Diencephalon (tissue), 1 donor: ENCODE measurements around the gene PTPRCAP. TPM values are rescaled to one million over a fixed set of nuclear protein-coding genes. Genes with fewer than 3 reads are reported as not detected.

Experiments used
- small RNA-seq: library from RNA; depleted of rRNA; stranded (forward); fragments of <200 nt; gene quantifications from one replicate; pipeline ENCODE3, GENCODE V24; 2014
- total RNA-seq: library from RNA; depleted of rRNA; stranded (reverse); fragments of >200 nt; gene quantifications from one replicate; pipeline ENCODE4 v1.2.3, GENCODE V29; 2014

PTPRCAP gene, protein sequence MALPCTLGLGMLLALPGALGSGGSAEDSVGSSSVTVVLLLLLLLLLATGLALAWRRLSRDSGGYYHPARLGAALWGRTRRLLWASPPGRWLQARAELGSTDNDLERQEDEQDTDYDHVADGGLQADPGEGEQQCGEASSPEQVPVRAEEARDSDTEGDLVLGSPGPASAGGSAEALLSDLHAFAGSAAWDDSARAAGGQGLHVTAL
- not detected for total RNA-seq

GRCh38 chr11:67437082-67437808 is at the start of gene PTPRCAP:
Gene PTPRCAP (minus strand): TSS chr11:67437682. CDS start chr11:67437619, 63 bp downstream.

DNA sequence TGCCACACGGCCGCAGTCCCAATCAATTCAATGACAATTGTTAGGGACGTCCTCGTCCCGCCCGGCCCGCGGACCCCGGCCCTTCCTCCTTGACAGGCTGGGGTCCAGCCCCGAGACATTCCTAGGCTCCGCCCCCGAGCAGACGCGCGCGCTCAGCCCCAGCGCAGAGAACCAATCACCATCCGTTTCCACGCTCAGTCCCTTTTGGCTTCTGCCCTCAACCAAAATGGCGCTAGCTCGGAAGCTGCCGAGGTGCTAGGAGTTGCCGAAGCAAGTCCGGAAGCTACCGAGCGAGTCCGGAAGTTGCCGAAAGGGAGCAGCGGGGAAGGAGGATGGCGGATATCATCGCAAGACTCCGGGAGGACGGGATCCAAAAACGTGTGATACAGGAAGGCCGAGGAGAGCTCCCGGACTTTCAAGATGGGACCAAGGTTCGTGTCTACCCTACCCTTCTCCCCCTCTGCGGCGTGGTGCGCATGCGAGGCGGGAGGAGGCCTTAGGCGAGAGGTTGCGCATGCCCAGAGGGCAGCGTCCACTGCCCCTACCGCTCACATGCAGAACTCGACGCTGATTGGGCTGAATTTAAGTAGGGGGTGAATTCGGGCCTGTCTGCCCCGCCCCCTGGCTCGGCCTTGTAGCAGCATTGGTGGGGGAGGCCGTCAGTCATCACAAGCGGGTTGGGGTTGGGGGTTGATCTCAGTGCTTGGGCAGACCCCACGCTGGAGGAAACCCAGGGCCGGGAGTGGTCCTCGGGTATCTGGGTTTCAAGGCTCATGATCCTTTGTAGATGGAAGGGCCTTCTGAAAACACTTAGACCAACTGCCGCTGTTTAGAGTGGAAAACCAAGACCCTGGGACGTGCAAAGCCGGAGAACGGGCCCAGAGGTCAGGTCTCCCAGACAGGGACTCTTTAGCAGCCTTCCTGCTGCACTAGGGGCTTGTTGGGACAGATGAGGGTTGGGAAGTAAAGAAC is 45.6 kb upstream of the PTPRCAP start, which contains the start of gene AIP:
Gene AIP, plus strand, starts transcription at position 200 of the 972 bp plus-strand sequence. Its CDS starts 133 bp downstream, at position 333.

DNA sequence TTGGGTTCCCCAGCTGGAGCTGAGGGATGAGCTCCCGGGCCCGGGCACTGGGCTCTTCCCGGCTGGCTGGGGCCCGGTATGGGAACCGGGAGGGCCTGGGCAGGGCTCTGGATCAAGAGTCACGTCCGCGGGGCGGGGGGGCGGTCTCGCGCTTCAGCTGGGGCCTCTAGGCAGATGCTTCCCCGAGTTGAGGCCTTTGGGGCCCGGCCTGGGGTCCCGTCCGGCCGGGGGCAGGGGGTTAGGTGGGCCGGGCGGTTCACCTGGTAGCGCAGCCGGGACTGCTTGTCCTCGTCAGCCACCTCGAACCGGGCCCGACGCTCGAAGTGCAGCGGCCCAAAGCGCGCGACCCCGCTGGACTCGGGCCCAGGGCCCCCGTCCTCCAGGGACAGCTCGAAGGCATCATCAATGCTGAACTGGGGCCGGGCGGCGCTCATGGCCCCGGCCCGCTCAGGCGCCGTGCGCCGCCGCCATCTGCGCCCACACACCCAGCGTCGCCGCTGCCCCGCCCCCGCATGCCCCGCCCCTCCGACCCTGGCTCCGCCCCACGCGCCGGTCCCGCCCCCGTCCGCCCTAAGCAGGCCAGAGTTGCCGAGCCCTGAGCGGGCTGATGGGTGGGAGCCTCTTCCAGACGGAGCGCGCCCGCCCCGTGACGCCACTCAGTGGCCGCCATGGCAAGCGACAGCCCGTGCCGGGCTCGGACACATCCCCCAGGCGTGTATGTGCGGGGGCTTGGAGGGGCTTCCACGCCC is 31.5 kb upstream of the PTPRCAP start, which contains the start of gene TMEM134:
Gene TMEM134, minus strand, starts transcription at position 493 of the 749 bp plus-strand sequence. Its CDS starts 59 bp downstream, at position 434.

GRCh38 chr11:67455054-67455453 is 17.6 kb upstream of the PTPRCAP start, which contains the start of gene CABP4:
Gene CABP4 (plus strand): TSS chr11:67455354. CDS start chr11:67455424, 70 bp downstream.

GRCh38 chr11:67452141-67452952 is 14.9 kb upstream of the PTPRCAP start, which contains the start of gene GPR152:
Gene GPR152 (minus strand): TSS chr11:67452729. CDS start chr11:67452724, 5 bp downstream.

DNA sequence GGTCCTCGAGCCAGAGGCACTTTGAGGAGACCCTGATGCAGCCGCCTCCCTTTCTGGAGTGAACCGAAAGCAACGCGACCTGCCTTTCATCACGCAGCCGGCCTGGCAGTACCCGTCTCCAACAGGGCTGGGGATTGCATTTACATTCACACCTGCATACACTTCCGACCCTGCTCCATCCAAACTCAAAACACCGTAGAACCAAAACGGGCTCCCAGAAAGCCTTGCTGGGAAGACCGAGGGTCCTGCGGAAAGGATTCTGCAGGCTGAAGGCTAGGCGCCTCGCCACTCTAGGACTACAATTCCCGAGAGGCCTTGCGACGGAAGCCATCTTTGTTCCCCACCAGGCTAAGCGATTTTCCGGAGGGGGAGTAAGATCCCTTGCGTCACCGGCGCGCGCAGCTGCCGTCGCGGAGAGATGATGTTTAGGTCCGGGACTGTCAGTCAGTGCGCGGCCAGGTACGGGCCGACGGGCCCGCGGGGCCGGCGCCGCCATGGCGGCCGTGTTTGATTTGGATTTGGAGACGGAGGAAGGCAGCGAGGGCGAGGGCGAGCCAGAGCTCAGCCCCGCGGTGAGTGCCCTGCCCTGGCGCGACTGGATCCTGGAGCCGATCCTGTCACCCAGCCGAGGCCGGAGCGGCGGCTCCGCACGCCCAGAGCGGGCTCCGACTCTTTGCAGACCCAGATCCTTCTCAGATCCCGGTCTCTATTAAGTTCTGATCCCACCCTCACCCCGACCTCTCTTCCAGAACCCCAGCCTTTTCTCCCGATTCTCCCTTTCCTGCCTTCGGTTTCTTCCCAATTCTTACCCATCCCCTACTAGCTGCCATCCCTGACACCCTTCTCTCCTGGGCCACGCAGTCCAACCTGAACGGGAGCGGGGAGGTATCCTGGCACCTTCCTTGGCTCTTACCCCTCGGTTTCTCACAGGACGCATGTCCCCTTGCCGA is 9.2 kb downstream of the PTPRCAP start, which contains the start of gene RPS6KB2:
Gene RPS6KB2, plus strand, starts transcription at position 443 of the 950 bp plus-strand sequence. Its CDS starts 52 bp downstream, at position 495.

GRCh38 chr11:67415501-67416304 is 21.8 kb downstream of the PTPRCAP start, which contains the start of gene CARNS1:
Gene CARNS1 (plus strand): TSS chr11:67415678. CDS start chr11:67416200, 522 bp downstream.

DNA sequence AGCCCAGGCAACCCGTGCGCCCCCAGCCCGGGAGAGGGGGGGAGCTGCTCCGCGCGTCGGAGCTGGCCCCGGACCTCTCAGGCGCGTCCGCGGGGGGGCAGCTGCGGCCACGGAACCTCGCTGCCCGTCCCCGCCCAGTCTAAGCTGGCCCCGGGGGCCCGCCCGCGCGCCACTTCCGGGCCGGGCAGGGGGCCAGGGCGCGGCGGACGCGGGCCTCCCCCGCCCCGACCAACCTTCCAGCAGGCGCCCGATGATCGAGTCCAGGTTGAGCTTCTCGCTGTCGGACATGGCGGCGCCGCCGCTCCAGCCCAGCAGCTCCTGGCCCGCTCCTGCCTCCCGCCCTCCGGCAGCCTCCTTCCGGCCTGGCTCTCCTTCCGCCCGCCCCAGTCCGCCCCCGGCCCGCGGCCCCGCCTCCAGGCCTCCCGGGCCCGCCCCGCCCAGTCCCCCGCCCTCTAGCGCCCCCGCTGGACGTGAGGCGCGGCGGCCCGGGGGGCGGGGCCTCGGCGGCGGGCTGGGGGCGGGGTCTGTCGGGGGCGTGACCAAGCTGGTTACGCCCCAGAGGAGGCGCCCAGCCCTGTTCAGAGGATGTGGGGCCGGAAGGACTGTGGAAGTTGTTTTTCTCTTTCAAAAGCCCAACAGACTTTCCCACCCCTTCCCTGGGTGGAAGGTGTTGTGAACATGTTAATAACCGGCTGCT is 35.8 kb downstream of the PTPRCAP start, which contains the start of gene PPP1CA:
Gene PPP1CA, minus strand, starts transcription at position 364 of the 697 bp plus-strand sequence. Its CDS starts 76 bp downstream, at position 288.

GRCh38 chr11:67391304-67392182 is 45.9 kb downstream of the PTPRCAP start, which contains the start of gene RAD9A:
Gene RAD9A (plus strand): TSS chr11:67391986. CDS start chr11:67392045, 59 bp downstream.

Small RNA genes within 50 kb of the gene (small RNA-seq; reads per million reads assigned to genes)
- gene RNU6-1238P: not detected

Other genes starting within 250 kb of the PTPRCAP start
- gene GRK2, start 171.2 kb downstream of the PTPRCAP start, total RNA-seq: 53.3 TPM
- 57.7 TPM for gene ANKRD13D, start 148.4 kb downstream of the PTPRCAP start, total RNA-seq
- 4.6 TPM for gene SSH3, start 134.2 kb downstream of the PTPRCAP start, total RNA-seq
- gene POLD4, start 84.1 kb downstream of the PTPRCAP start, total RNA-seq: 4.2 TPM
- gene CLCF1, start 64.1 kb downstream of the PTPRCAP start, total RNA-seq: not detected
- gene RAD9A, start 45.7 kb downstream of the PTPRCAP start, total RNA-seq: 15.5 TPM
- gene PPP1CA, start 35.8 kb downstream of the PTPRCAP start, total RNA-seq: 65.0 TPM
- 0.46 TPM for gene TBC1D10C, start 33.6 kb downstream of the PTPRCAP start, total RNA-seq
- 0.23 TPM for gene CARNS1, start 22.0 kb downstream of the PTPRCAP start, total RNA-seq
- 12.9 TPM for gene RPS6KB2, start 9.2 kb downstream of the PTPRCAP start, total RNA-seq
- gene CORO1B, start 5.8 kb upstream of the PTPRCAP start, total RNA-seq: 28.8 TPM
- gene GPR152, start 15.0 kb upstream of the PTPRCAP start, total RNA-seq: not detected
- gene CABP4, start 17.7 kb upstream of the PTPRCAP start, total RNA-seq: 0.23 TPM
- 9.5 TPM for gene TMEM134, start 31.6 kb upstream of the PTPRCAP start, total RNA-seq
- 53.7 TPM for gene AIP, start 45.3 kb upstream of the PTPRCAP start, total RNA-seq
- gene PITPNM1, start 67.7 kb upstream of the PTPRCAP start, total RNA-seq: 81.7 TPM
- gene CDK2AP2, start 70.5 kb upstream of the PTPRCAP start, total RNA-seq: 9.5 TPM
- not detected for gene CABP2, start 85.8 kb upstream of the PTPRCAP start, total RNA-seq
- 215 TPM for gene GSTP1, start 146.1 kb upstream of the PTPRCAP start, total RNA-seq
- 188 TPM for gene NDUFV1, start 169.3 kb upstream of the PTPRCAP start, total RNA-seq
- gene NUDT8, start 192.3 kb upstream of the PTPRCAP start, total RNA-seq: 1.4 TPM
- gene TBX10, start 202.1 kb upstream of the PTPRCAP start, total RNA-seq: not detected
- 1.4 TPM for gene ACY3, start 213.0 kb upstream of the PTPRCAP start, total RNA-seq
- not detected for gene ALDH3B2, start 236.9 kb upstream of the PTPRCAP start, total RNA-seq